ENCODE measurements around the gene MAGI2.

The MAGI2 gene

DNA sequence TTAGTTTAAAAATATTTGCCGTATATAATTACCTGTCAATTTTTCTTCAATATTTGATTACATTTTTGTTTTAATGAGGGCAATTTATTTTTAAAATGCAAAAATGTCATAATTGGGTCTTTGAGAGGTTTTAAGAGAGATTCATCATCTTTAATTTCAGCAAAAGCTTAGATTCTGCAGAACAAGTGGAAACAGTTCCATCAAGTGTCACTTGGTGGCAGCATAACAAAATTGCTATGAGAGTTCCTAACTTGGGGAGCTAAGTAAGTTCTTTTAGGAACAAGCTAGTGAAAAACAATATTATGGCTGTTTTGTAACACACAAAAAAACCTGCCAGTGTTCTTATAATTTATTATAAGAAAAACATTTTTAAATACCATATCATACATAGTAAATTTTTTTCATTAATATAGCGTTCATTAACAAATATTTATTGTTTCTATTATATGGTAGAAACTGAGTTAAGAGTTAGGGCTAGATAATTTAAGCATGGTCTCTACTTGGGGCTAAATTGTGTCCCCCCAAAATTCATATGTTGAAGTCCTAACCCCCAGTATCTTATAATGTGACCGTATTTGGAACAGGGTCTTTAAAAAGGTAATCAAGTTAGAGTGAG lies 155.2 kb downstream of the MAGI2 start:
- ATAC-seq: no peak

DNA sequence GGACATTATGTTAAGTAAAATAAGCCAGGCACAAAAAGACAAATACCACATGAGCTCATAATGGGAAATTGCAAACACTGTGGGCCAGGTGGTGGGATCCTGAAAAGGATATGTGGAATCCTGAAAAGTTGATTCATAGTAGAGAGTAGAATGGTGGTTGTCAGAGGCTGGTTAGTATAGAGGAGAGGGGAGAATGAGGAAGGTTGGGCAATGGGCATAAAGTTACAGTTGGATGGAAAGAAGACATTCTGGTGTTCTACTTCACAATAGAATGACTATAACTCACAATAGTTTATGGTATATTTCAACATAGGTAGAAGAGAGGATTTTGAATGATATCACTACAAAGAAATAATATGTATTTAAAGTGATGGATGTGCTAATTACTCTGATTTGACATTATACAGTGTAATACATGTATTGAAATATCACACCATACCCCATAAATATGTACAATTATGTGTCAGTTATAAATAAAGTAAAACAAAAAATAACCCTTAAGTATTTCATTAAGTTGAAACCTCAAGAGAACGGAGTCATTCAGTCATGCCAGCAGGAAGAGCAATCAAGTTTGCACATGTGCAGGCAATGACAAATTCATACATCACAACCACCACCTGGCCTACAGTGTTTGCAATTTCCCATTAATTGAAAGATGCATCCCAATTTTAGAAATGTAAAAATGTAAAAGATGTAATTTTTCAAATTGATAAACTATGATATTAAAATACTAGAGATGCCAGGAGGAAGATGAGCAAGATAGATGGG lies 156.7 kb downstream of the MAGI2 start:
- no peak for ATAC-seq

DNA sequence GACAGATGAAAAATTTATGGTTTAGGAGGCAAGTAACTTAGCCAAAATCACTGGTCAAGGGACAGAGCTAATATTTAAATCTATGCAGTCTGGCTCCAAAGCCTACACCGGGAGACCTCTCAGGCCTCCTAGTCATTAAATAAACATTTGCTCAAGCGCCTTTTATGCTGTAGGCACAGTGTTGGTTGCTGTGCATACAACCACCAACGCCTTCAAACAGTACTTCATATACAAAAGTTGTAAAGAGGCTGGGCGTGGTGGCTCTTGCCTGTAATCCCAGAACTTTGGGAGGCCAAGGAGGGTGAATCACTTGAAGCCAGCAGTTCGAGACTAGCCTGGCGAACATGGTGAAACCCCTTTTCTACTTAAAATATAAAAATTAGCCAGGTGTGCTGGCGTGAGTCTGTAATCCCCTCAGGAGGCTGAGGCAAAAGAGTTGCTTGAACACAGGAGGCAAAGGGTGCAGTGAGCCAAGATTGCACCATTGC lies 159.8 kb downstream of the MAGI2 start:
- ATAC-seq: no peak

DNA sequence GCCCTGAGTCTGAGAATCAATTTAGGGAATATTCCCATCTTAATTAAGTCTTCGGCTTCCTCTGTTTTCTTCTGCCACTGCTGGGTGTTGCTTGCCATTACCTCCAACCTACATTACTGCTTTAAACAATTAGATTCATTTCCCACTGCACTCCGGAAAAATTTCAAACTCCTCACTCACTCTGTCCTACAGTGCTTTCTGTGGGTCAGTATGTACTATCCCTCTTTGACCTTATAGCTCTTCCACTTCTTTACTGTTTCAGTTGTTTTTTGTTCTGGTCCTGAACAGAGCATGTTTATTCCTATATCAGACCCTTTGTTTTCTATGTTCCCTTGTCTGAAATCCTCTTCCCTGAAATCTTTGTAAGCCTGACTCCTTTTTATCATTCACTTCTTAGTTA lies 160.6 kb downstream of the MAGI2 start:
- no peak for ATAC-seq

DNA sequence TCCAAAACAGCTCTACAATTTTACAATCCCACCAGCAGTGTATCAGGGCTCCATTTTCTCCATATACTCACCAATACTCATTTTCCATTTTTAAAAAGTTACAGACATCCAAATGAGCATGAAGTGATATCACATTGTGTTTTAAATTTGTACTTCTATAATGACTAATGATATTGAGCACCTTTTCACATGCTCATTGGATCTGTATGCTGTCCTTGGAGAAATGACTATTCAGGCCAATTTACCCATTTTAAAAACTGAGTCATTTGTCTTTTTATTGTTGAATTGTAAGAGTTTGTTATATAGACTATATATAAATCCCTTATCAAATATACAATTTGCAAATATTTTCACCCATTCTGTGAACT lies 162.0 kb downstream of the MAGI2 start:
- ATAC-seq: no peak

DNA sequence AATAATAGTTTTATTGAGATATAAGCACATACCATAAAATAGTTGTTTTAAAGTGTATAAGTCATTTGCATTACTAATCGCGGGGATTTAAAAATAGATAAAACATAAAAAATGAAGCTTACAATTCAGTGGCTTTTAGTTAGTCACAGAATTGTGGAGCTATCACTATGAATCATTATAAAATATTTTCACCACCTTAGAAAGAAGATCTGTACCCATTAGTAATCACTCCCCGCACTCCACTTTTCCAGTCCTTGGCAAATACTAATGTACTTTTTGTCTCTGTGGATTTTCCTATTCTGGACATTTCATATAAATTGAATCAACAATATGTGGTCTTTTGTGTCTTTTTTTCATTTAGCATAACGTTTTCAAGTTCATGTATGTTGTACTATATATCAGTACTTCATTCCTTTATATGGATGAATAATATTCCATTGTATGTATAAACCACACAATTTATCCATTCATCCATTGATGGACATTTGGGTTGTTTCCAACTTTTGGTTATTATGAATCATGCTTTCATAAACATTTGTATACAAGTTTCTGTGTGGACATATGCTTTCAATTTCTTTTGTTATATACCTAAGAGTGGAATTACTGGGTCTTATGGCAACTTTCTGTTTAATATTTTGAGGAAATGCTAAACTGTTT lies 162.5 kb downstream of the MAGI2 start:
- ATAC-seq: no peak

DNA sequence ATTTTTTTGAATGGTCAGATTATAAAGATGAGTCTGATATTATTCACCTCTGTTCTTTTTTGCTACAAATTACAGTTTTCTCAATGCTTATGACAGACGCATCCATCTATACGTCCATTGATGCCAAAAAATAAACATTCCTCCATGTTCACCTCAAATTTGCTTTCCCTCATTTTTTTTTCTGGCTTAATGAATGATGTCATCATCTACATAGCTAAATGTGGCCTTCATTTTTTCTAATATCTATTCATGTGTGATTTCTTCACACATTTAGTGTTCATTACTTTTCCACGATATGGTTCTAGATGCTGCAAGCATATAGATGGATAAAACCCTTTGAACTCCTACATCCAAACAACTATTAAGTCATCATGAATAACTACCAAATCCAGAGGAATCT lies 163.1 kb downstream of the MAGI2 start:
- ATAC-seq: no peak

DNA sequence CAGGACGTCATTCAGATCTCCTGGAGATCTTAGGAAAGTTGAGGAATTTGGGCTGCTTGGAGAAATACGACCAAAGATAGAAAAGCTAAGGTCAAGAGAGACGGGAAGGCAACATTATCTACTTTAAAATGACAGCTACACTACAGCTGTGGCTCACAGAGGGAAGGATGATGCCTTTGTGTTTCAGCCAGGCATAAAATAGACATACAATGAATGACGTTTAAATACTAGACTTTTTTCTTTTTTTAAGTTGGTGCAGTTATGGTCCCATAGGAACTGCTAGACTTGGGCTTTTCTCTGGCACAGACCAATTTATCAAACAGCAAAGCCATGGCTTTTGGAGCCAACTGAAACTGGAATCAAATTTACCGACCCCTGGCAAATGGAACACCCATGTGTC lies 164.8 kb downstream of the MAGI2 start:
- ATAC-seq: no peak

DNA sequence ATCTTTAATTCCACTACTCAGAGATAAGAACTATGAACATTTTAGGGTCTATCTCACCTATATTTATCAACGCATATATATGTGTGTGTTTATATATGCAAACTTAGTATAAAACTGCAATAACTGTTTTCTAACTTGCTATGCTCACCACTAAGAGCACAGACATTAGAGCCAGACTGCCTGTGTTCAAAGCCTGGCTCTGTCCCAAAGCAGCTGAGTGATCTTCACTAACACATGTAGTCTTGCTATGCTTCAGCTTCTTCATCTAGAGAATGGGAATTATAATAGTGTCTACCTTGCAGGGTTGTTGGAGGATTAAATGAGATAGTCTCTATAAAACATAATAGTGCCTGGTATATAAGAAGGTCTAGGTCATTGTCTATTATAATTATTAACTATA lies 165.5 kb downstream of the MAGI2 start:
- ATAC-seq: no peak

DNA sequence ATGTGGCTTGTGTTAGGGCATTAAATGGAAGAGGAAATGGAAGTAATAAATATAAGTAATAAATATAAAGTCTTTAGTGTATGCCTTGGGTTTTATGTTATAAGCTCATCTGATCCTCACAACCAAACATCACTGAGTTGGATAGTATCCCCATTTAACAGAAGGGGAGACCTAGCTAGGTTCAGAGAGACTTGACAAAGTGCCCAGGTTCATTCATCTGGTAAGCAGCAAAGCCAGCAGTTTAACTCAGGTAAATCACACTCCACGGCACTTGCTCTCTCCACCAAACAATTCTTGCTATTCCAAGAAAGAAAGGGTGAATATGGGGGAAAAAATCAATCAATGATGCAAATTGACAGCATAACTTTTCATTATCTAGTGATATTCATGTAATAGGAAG lies 167.3 kb downstream of the MAGI2 start:
- no peak for ATAC-seq

DNA sequence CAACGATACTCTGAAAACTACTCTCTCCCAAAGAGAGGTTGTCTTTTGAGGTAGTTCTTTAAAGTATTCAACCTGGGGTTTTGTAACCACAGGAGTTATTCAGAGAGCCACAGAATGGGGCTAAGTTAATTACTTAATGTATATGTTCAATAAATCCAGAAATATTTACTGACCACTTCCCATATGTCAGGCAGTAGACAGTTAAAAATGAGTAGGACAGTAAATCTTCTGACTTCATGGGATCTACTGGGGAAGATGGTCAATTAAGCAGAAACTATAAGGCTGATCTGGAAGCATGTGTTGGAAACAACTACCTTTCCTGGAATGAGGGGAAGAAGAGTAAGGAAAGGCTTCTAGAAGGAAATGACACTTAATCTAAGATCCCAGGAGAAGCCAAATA lies 167.7 kb downstream of the MAGI2 start:
- no peak for ATAC-seq

DNA sequence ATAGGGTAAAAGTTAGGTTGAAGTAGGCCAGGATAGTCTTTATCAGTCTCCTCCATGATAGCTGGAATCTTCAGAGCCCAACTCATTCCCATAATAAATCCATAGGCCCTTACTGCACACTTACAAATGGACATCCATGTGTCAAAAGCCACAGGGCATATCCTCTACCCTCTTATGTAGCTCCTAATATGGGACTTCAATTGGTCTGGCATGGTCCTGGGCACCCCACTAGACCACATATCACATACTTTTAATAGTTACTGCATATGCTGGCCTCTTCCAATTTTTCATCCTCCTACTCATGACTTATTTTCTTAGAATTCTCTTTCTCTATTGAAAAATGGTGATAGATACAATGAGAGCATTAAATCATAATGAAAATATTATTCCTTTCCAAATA lies 169.3 kb downstream of the MAGI2 start:
- ATAC-seq: no peak

DNA sequence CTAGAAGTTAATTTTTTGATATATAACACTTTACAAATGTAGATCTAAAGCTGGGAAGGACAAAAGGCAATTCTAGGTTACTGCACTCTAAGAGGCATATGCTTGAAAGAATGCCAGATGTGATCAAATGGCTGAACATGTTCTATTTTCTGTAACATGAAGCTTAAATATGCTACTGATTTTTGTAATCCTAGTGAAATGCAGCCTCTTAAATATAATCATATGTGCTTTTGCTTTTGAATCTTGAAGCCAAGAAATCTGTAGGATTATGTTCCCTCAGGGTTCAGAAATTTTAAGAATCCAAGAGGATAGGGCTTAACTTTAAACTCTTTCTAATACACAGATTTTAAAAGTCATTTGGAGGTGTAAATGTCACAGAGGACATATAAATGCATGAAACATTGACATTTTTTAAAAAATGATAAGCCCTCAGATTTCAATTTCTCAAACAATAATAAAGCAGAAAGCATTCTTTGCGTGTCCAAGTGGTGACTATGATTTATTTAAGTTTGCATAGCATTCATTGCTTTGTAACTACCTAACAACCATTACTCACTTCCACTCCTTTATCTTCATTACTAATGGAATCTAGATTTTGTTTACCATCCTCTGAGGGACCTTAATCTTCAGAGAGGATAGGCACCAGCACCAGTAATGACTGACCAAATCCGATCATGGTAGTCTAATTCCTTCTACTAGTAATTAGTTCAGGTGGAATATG lies 170.4 kb downstream of the MAGI2 start:
- no peak for ATAC-seq

DNA sequence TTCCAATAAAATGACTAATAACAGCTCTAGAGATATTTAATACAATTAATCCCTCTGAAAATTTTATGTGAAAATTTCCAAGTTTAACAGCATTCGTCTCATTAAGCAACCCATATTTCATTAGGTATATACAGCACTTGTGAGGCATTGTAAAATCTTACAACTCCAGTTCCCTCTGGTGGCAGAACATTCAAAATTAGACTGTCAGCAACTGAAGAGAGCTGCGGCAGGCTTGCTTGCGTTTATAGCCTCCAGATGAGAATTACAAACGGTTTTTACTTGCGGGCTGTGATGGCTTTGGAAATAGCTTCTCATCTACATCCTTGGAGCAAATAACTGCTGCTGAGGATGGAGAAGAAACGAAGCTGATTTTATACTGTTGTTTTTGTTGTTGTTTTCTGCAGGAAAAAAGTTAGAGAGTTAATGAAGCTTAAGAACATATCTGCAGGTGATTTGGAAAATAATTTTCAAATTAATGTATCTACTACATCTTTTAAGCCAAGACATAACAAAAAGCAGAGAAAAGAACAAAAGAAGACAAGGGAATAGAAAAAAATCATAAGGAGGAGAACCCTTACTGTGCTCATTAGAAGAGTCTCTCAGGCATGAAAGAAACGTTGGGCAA lies 171.3 kb downstream of the MAGI2 start:
- ATAC-seq: no peak

DNA sequence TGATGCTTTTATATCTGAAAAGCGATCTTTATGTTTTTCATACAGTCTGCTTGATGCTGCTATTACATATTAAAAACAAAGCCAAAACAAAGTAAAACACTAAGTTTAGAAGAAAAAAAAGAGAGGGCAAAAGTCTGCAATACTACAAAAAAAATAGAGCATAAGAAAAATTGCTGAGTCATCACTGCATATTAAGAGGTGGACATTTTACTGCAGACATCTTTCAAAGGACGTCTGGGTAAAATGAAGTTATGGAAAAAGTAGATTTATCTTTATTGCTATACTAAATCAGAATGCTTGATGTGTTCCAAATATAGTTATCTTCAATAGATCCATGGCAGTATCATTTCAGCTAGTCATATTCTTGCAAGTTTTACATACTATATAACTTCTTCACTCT lies 172.0 kb downstream of the MAGI2 start:
- no peak for ATAC-seq

DNA sequence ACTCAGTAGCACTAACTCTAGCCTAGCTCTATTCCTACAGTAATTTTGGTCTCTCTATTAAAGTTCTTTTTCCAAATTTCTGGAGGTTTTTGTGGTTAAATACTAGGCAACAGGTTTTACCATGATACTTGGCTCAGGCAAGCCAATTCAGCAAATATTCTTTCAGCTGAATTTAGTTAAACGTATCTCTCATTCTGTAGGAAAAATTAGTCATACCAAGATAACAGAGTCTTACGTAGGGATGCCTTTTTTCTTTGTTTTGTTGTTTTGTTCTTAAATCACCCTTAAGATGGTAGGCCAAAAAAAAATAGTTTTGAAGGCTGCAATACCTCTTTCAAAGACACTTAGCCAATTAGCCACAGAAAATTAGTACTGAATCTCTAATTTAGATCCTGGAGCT lies 180.5 kb downstream of the MAGI2 start:
- no peak for ATAC-seq

DNA sequence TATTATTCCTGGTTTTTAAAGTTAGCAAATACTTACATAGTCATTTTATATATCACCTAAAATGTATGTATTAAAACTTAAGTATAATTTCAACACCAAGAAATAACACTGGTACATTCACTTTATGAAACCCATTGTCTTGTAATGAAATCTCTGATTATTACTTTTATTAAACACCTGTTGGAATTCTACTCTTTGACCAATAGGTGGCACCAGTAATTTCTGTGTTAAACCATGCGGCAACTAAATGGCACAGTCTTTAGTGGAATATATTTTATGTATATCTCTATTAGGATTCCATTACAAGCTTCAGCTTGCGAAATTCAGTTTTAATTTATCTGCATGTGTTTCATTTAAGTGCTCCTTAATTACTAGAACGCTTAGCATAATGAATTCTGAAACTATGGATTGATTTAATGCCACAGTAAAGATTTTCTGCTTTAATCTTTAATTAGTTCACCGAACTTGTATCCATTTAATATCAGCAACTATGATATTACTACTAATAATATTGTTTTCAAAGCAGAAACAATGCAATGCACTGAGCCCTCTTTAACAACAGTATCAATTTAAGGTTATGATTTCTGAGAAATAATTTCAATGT lies 181.3 kb downstream of the MAGI2 start:
- no peak for ATAC-seq

DNA sequence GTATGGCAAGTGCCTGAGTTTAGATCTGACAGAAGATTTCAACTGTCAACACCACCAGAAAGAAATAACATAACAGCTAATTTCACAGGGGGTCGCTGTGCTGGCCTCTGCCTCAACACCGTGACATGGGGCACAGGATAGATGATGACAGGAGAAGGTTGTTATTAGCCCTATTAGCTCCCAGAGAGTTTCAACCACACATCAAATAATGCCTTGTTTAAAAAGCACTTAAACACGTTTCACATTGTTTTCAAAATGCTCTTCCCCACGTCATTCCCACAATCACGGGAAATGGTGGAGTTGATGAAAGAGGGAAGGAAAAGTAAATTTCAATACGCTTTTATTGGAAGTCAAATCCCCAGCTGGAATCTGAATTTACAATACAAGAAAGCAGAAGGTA lies 184.7 kb downstream of the MAGI2 start:
- no peak for ATAC-seq

DNA sequence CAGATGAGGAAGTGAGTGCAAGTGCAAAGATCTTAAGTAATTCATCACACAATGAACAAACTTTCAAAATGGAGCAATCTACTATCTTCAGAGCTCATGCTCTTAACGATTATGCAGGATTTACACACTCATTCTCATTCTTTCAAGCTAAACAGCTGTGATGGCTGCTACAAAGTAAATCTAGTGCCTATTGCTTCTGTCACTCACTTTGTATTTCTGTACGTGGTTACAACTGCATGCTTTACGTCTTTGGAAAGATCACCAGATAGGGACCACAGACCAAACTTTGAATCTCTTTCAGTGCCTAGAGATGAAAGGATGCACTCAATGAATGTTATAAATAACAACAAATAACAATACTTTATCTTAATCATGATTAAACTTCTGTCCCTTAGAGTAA lies 194.6 kb downstream of the MAGI2 start:
- no peak for ATAC-seq

DNA sequence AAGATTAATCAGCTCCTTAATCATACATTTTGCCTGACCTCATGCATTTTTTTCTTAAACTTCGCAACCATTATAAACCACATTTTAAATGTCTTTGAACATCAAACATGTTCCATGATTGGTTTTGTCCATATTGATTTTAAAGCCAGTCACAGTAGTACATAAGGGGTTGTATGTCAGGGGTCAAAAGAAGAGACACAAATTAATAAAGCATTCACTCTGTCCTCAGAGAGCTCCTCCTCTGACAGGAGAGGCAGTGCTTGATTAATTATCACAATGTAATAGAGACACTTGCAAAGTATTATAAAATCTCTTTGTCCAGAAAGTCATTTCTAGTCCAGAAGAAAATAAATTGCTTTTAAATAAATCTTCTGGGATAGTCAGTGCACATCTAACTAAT lies 195.5 kb downstream of the MAGI2 start:
- ATAC-seq: no peak

DNA sequence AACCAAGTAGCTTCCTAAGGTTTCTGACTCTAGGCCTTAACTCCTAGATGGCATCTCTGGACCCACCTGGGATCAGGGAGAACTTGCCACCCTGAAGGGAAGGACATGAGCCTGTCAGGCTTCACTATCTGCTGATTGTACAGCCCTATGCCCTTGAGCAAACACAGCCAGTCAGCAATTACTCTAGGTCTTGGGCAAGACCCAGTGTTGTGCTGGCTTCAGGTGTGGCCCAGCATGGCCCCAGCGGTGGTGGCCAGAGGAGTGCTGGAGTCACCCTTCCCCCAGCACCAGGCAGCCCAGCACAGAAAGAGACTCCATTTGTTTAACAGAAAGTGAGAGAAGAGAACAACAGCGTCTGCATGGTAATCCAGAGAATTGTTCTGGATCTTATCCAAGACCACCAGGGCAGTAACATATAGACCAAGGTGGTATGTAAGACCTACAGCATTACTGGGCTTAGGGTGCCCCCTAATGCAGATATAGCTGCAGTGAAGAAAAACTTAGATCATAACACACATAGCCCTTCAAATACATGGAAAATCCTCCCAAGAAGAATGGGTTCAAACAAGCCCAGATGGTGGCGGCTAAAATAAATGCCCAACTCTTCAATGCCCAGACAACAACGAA lies 207.7 kb downstream of the MAGI2 start:
- no peak for ATAC-seq

DNA sequence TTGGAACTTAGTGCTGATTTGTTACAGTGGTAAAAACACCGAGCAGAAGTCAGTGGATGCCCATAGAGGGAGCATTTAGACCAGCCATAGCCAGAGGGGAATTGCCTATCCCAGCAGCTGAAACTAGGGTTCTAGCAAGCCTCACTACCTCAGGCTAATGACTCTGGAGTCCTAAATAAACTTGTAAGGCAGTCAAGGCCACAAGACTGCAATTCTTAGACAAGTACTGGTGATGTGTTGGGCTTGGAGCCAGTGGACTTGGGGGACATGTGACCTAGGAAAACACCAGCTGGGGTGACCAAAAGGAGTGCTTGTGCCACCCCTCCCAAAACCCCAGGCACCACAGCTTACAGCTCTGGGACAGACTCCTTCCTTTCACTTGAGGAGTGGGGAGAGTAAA lies 209.0 kb downstream of the MAGI2 start:
- ATAC-seq: no peak
